GM10248 (cell line): Measurements from ENCODE around the gene GPATCH4.
"Not testable (repeated sequence)": the region's sequence is repeated elsewhere in the genome, so short reads cannot be mapped to it uniquely, and the experiment has no call there.

Experiments
- CTCF ChIA-PET: fragments of 300-600 bp; sonication (Branson Sonifier 250); formaldehyde crosslinking; extraction: SDS; loops from one replicate; lab custom pipeline; 2021; ENCODE audit warnings: antibody characterized with exemption; lab: Yijun Ruan, JAX
- POLR2A ChIA-PET: fragments of 350-650 bp; sonication (Branson Sonifier 250); formaldehyde crosslinking; extraction: SDS; loops from one replicate; lab custom pipeline; 2020; ENCODE audit warnings: antibody characterized with exemption; lab: Yijun Ruan, JAX
- DNase-seq: peaks from one replicate; pipeline ENCODE4 v3.0.0; 2012; ENCODE audit errors: extremely low spot score
- TF ChIP-seq, protein P1 (sequence below): IDR thresholded peaks from 2 replicates; pipeline ENCODE4 v1.5.1; 2012; ENCODE audit warnings: mild to moderate bottlenecking, low read depth; ENCODE audit errors: extremely low read depth, missing control alignments, control extremely low read depth

The GPATCH4 gene

DNA sequence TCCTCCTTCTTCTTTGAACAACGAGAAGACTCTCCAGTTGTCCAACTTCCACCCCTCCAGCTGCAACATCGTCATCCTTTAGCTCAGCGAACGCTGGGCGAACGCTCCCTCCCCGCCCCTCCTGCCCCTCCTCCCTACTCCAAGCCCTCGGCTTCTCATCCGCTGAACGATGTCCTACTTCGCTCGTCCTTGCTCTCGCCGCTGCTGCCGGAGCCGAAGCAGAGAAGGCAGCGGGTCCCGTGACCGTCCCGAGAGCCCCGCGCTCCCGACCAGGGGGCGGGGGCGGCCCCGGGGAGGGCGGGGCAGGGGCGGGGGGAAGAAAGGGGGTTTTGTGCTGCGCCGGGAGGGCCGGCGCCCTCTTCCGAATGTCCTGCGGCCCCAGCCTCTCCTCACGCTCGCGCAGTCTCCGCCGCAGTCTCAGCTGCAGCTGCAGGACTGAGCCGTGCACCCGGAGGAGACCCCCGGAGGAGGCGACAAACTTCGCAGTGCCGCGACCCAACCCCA is 40.5 kb upstream of the GPATCH4 start, which contains the start of gene BCAN:
TSS of gene BCAN (plus strand) at position 357 of the 504 bp plus-strand sequence. CDS start 3,938 bp downstream, outside the sequence.
- DNase-seq: peak; percentile 66
- TF ChIP-seq, protein P1, sequence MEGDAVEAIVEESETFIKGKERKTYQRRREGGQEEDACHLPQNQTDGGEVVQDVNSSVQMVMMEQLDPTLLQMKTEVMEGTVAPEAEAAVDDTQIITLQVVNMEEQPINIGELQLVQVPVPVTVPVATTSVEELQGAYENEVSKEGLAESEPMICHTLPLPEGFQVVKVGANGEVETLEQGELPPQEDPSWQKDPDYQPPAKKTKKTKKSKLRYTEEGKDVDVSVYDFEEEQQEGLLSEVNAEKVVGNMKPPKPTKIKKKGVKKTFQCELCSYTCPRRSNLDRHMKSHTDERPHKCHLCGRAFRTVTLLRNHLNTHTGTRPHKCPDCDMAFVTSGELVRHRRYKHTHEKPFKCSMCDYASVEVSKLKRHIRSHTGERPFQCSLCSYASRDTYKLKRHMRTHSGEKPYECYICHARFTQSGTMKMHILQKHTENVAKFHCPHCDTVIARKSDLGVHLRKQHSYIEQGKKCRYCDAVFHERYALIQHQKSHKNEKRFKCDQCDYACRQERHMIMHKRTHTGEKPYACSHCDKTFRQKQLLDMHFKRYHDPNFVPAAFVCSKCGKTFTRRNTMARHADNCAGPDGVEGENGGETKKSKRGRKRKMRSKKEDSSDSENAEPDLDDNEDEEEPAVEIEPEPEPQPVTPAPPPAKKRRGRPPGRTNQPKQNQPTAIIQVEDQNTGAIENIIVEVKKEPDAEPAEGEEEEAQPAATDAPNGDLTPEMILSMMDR: peak; percentile 8
- POLR2A ChIA-PET: no interaction called here
- CTCF ChIA-PET: interaction anchor here (1.2 to 5.0 kb wide), 10 partner anchors 9 to 256 kb away, joined by 3 to 38 read pairs (median 10); no protein-coding TSS in a partner anchor

DNA sequence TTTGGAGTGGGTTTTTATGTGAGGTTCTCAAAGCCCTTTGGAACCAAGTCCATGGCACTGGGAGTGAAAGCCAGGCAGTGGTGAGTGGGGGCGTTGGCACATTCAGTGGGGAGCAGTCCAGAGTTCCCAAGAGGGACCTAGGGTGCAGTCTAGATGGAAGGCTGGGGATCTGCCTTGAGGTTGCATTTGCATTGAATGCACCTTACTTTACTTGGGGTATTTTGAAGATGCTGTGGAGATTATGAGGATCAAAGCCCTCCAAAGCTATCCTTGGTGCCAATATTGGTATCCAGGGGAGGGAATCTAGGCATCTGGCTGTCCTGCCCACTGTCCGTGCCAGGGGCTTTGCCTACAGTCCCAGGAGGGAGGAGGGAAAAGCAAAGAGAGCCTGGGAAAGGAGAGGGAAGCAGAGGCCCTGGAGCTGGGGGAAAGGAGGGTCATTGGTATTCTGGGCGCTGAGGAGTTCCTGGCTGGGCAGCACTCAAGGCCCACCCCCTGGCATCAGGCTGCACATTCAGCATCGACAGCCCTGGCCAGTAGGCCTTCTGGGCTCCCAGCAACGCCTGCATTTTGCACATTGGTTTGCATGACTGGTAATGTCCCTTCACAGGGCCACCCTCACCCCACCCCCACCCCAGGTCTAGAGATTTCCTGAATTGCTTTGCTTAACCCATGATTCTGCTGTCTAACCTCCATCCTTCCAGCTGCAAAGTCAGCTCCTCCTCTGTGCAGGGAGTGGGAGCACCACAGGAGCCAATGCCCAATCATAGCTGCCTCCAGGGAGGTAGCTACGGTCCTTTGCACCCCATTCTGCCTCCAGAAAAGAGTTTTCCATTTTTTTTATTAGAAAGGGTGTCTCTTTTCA is 39.8 kb upstream of the GPATCH4 start:
- ChIA-PET CTCF (interaction anchor here (1.2 to 5.0 kb wide), 10 partner anchors 13 to 255 kb away, joined by 5 to 38 read pairs (median 10); no protein-coding TSS in a partner anchor), POLR2A (no interaction called here)
- TF ChIP-seq, protein P1: no peak
- DNase-seq: no peak

DNA sequence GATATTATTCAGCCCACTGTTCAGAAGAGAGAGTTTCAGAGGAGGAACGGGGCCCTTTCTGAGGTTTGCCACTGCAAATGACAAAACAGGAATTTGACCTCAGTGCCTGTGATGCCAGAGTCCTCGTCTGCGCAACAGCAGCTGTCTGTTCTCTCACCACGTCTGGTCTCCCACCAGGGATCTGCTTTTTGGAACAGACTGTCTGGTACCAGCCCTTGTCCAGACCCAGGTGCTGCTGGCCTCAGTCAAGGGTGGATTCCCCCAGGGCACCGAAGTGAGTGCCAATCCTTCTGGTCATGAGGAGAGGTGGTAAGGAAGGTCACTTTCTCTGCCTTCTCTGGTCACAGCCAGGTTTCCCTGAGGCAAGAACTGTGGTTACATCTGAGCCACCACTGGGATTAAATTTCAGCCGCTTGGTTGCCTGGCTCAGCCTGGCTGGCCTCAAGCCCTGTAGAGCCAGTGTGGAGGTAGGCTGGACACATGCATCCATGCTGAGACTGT is 38.4 kb upstream of the GPATCH4 start:
- CTCF ChIA-PET: interaction anchor here (0.6 to 5.0 kb wide), 7 partner anchors 12 to 254 kb away, joined by 3 to 22 read pairs (median 4); no protein-coding TSS in a partner anchor
- POLR2A ChIA-PET: no interaction called here
- TF ChIP-seq, protein P1: no peak
- no peak for DNase-seq

DNA sequence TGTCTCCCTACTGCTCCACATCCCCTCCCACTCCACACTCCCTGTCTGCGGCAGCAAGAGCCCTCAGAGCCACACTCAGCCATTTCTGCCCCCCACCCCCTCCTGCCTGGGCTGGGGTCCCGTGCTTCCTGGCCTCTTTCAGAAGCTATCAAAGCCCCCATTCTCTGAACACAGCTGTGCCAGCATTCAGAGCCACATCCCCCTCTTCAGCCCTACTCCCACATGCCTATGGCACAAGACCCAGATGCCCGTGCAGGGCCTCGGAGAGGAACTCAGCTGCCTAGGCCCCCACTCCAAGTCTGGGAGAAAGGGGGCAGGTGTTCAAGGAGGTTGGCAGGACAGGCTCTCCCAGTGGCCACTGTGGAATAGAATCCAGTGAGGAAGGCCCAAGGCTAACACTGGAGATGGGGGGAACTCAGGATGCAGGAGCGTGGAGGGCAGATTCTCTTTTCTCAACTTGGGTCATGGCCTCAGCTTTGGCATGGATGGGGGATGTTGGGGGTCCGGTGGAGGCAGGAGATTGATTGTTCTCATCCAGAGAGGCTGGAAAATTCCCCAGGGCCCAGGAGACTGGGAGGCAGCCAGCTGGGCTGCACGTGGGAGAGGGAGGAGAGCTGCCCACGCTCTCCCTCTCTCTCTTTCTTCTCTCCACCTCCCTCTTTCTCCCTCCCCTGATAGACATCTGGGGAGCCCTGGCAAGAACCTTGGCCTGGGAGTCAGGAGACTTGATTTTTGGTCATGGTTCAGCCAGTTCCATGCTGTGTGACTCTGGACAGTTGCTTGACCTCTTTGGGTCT is 37.1 kb upstream of the GPATCH4 start:
- ChIA-PET CTCF (interaction anchor here (1.0 to 2.2 kb wide), 8 partner anchors 11 to 253 kb away, joined by 4 to 14 read pairs (median 4); no protein-coding TSS in a partner anchor), POLR2A (no interaction called here)
- DNase-seq: no peak
- TF ChIP-seq, protein P1: no peak

DNA sequence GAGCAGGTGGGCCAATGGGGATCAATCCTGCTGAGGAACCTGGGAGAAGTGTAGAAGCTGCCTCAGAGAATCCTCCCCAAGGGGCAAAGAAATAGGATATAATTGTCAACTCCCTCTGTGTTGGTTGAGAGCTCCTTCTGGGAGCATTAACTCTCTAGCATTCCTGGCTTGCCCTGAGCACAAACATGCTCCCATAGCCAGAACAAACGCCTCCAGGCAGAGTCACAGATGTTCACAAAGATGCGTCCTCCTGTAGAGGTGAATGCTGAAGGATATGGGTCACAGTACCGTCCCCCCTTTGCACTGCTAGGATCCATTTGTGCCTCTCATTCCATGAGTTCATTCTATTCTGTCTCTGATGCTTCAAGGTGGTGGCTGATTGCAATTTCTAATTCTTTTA is 31.1 kb upstream of the GPATCH4 start:
- ChIA-PET CTCF (interaction anchor here (0.8 to 17.0 kb wide), 4 partner anchors 9 to 57 kb away, joined by 3 to 305 read pairs (median 6); no protein-coding TSS in a partner anchor), POLR2A (no interaction called here)
- TF ChIP-seq, protein P1: no peak
- DNase-seq: no peak

DNA sequence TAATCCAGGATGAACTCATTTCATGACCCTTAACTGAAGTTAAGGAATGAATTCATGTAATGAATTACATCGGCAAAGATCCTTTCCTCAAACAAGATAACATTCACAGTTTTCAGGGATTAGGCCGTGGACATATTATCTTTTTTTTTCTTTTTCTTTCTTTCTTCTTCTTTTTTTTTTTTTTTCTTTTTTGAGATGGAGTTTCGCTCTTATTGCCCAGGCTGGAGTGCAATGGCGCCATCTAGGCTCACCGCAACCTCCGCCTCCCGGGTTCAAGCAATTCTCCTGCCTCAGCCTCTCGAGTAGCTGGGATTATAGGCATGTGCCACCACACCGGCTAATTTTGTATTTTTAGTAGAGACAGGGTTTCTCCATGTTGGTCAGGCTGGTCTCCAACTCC is 29.9 kb upstream of the GPATCH4 start:
- CTCF ChIA-PET: interaction anchor here (1.5 to 17.0 kb wide), 4 partner anchors 12 to 47 kb away, joined by 3 to 305 read pairs (median 33); no protein-coding TSS in a partner anchor
- DNase-seq, POLR2A ChIA-PET: not testable (repeated sequence)
